Sigmoid colon (tissue), 3 donors: ENCODE data around the gene GLRA2.

ENCODE experiments used
- CTCF ChIP-seq, 4 experiments: fragments of 450-650 bp in 3 of 4; fragments of 200-600 bp in 1 of 4; IDR thresholded peaks; one replicate each; pipeline ENCODE4 v1.5.1; 2016 to 2019; ENCODE audit warnings: antibody characterized with exemption in 4 of 4, mild to moderate bottlenecking in 3 of 4, moderate library complexity in 2 of 4
- POLR2A ChIP-seq, 2 donors: fragments of 450-650 bp; IDR thresholded peaks; one replicate each; pipeline ENCODE4 v1.6.1; 2016; ENCODE audit warnings: antibody characterized with exemption in 2 of 2, mild to moderate bottlenecking in 2 of 2, moderate library complexity in 2 of 2

- TF ChIP-seq CTCF (IDR thresholded peaks at IDR 0.05) (no peak), POLR2A (IDR thresholded peaks at IDR 0.05) (no peak)
Measured at GRCh38 chrX:14670819-14671218, 141.5 kb downstream of the GLRA2 start.
